ENCODE data around the gene RHCG.

- TF ChIP-seq CTCF (conservative IDR thresholded peaks at IDR 0.05 in 1 of 2, IDR thresholded peaks at IDR 0.05 in 1 of 2; ENCODE audit: low read depth in 1 of 2, low read length in 2 of 2) (no peak), EZH2 (IDR thresholded peaks at IDR 0.05; ENCODE audit: low read length, missing control alignments) (no peak)
Measured at GRCh38 chr15:89482139-89482538, 14.2 kb downstream of the RHCG start.
